Mesenteric fat pad (tissue), 1 donor: ENCODE measurements around the gene HYI. TPM values are rescaled to one million over a fixed set of nuclear protein-coding genes. Genes with fewer than 3 reads are reported as not detected.
"Not testable (repeated sequence)": the region's sequence is repeated elsewhere in the genome, so short reads cannot be mapped to it uniquely, and the experiment has no call there.

Source experiments
- DNase-seq: peaks from one replicate; pipeline ENCODE4 v3.0.0-alpha.2; 2020; ENCODE audit warnings: low spot score
- long read RNA-seq: library from polyadenylated mRNA; unstranded; transcript quantifications from one replicate; pipeline ENCODE4 v2.0.0, GENCODE V29; 2020
- total RNA-seq: library from RNA; stranded (reverse); fragmentation: NEBNext Ultra II Directional; extraction: Animal tissue kit (Norgen Biotek cat#: 25700); gene quantifications from one replicate; pipeline ENCODE4 v1.2.1, GENCODE V29; 2021
- donor health status: DM: yes; HTN: yes; CAD: no.

The HYI gene
- 36.9 TPM for total RNA-seq
- long read RNA-seq, transcript HYI-204 (8 exons, 1,066 nt), result major isoform, 9 of 33 reads
- long read RNA-seq, partial matches to known transcripts, result 0 of 33 reads
- long read RNA-seq, other reads (novel, unspliced or antisense), result 19 of 33 reads

- DNase-seq, result peak; percentile 92
Observed at GRCh38 chr1:43453442-43454269, at the start of gene HYI. HYI (minus strand) TSS chr1:43453931; CDS start chr1:43453793, 138 bp downstream.

GRCh38 chr1:43501806-43502205 lies 48.1 kb upstream of the HYI start:
- not testable (repeated sequence) for DNase-seq

GRCh38 chr1:43499898-43500297 lies 46.2 kb upstream of the HYI start:
- DNase-seq, result no peak

- DNase-seq, result no peak
Observed at GRCh38 chr1:43495204-43495603, 41.5 kb upstream of the HYI start.

GRCh38 chr1:43493661-43494450 lies 40.1 kb upstream of the HYI start:
- DNase-seq, result no peak

GRCh38 chr1:43492826-43493225 lies 39.1 kb upstream of the HYI start:
- no peak for DNase-seq

GRCh38 chr1:43491061-43491460 lies 37.3 kb upstream of the HYI start:
- no peak for DNase-seq

GRCh38 chr1:43488165-43488564 lies 34.4 kb upstream of the HYI start:
- DNase-seq, result no peak

GRCh38 chr1:43484367-43484766 lies 30.6 kb upstream of the HYI start:
- DNase-seq, result no peak

GRCh38 chr1:43482215-43482614 lies 28.5 kb upstream of the HYI start:
- DNase-seq, result no peak

GRCh38 chr1:43481491-43481890 lies 27.8 kb upstream of the HYI start:
- DNase-seq, result no peak

GRCh38 chr1:43479414-43479813 lies 25.7 kb upstream of the HYI start:
- DNase-seq, result no peak

GRCh38 chr1:43477716-43478115 lies 24.0 kb upstream of the HYI start:
- DNase-seq, result no peak

GRCh38 chr1:43475611-43476401 lies 22.1 kb upstream of the HYI start:
- not testable (repeated sequence) for DNase-seq

- DNase-seq, result no peak
Observed at GRCh38 chr1:43473463-43473862, 19.7 kb upstream of the HYI start.

- DNase-seq, result not testable (repeated sequence)
Observed at GRCh38 chr1:43472463-43473151, 18.9 kb upstream of the HYI start.

- no peak for DNase-seq
Observed at GRCh38 chr1:43472087-43472462, 18.3 kb upstream of the HYI start.

GRCh38 chr1:43469932-43470331 lies 16.2 kb upstream of the HYI start:
- no peak for DNase-seq

- no peak for DNase-seq
Observed at GRCh38 chr1:43468414-43468813, 14.7 kb upstream of the HYI start.

GRCh38 chr1:43466403-43466802 lies 12.7 kb upstream of the HYI start:
- DNase-seq, result no peak
